HG03439 (cell line): Measurements from ENCODE around the gene ASTN2.

Experiments used
- ATAC-seq: cut with Tn5 transposase; IDR thresholded peaks from one replicate; pipeline ENCODE4 v1.9.1; 2021; ENCODE audit warnings: mild to moderate bottlenecking, moderate library complexity; ENCODE audit not compliant: unreplicated experiment

The ASTN2 gene

DNA sequence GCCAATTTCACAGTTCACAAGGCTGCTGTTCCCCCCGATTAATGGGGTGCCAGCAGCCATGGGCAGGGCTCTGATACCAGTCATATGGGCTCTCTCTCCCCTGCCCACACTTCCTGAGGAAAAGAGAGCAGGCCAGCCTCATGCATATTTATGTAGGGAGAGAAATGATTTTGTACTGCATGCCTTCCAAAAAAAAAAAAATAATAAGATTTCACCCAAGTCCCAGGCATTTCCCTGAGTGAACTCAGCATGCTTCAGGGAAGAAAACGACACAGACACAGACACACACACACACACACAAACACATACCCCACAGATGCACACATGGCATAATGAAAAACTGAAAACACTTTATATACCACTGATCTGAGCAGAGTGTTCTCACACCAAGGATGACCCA lies 232.8 kb downstream of the ASTN2 start:
- no peak for ATAC-seq

- no peak for ATAC-seq
Measured at GRCh38 chr9:117180896-117181445, 233.9 kb downstream of the ASTN2 start.

- ATAC-seq: no peak
Measured at GRCh38 chr9:117178596-117179375, 236.1 kb downstream of the ASTN2 start.

DNA sequence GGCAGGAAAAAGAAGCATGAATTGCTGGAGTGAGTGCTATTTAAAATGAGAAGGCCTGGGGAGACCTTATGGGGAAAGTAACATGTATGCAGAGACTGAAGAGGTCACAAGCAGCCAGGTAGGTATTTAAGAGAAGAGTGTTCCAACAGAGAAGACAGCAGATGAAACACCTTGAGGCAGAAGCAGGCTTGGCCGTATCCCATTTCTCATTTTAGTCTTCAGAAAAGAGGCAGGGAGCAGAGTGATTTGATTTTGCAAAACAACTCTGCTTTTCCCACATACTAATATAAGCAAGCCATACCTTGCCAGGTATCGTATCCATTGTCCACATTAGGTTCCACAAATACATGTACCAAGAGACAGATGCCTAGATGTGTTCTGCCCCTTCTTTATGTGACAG lies 244.3 kb downstream of the ASTN2 start:
- no peak for ATAC-seq

DNA sequence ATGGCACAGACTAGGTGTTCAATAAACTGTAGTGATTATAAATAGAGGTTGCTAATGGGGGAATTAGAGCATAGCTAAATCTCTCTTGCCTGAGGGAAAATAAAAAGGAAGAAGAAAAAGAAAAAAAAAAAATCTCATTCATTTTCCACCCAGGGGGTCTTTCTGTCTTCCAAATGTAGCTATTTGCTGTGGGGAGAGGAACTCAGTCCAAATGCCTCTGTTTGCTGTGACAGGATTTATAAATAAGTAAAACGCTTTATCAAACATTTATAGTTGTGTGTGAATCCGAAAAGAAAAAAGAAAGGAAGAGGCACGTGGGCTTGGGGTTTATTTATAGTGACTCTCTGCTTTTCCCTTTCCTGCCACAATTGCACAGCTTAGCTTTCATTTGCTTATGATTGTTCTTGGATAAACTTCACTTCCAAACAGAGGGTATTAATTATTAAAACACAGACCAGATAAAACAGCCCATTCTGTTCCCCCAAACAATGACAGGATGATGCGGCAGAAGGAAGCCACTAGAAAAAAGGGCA lies 245.7 kb downstream of the ASTN2 start:
- ATAC-seq: no peak

DNA sequence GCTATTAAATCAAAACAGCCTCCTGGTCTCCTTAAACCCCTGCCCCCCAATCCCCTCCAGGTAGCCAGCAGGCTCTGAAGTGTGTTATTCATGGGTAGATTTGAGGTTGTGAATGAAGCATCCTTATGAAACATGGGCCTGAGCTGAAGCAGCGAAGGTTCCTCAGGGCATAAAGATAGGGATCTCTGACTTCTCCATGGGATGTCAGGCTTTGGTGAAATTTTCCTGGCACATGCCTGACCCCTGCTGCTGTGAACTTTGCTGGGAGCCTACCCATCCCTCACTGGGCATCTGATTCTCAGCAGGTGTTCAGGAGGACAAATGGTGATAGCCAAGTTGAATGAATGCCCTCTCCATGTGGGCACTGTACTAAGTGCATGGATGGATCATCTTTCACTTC lies 250.3 kb downstream of the ASTN2 start:
- ATAC-seq: no peak

- no peak for ATAC-seq
Measured at GRCh38 chr9:117160254-117160653, 254.6 kb downstream of the ASTN2 start.

- ATAC-seq: no peak
Measured at GRCh38 chr9:117156771-117157535, 257.9 kb downstream of the ASTN2 start.

DNA sequence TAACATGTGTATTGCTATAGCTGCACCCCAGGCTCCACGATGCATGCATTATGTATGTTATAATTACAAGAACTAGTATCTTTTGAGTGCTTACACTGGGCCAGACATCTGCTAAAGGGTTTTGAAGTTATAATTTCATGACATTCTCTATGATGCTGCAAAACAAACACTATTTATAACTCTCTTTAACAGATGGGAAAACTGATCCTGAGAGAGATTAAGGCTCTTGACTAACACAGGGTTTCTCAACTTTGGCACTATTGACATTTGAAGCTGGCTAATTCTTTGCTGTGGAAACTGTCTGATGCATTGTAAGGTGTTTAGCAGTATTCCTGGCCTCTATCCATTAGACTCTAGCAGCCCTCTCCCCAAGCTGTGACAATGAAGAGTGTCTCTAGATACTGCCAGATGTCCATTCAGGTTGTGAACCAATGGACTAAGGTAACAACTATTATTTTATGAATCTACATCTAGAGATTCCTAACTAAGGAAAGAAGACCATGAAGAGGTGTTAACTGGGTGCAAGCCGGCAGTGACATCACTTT lies 258.6 kb downstream of the ASTN2 start:
- no peak for ATAC-seq

- no peak for ATAC-seq
Measured at GRCh38 chr9:117153021-117153420, 261.8 kb downstream of the ASTN2 start.

DNA sequence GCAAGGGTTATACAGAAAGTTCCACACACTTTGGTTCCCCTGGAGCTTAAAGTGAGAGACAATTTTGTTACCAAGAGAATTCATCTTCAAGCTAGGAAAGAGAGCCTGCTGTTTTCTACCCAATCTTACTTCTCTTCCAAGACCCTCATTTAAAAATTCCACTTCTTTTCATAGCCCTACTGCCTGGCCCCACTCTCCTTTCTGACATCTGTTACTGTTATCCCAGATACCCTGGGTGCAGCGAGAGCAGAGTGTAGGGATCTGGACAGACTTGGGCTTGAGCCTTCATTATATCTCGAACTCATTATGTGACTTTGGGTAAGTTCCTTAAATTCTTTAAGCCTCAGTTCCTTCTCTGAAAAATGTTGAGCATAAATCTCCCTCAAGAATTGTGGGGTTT lies 263.1 kb downstream of the ASTN2 start:
- no peak for ATAC-seq

DNA sequence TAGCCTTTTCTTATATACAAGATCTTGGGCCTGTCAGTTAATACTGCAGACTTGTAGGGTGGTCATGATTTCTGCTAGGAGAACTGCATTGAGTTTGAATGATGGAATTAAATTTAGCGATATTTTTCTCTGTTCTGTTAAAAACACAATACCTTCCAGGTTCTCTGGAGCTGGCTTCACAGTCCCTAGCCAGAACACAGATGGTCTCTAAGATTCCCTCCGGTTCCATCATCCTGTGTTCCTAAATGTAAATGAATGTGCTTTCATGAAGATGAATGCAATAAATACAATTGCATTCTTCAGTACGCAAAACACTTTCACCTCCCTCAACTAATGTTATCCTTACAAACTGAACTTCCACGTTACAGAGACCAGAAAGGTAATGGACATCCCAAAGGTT lies 264.9 kb downstream of the ASTN2 start:
- no peak for ATAC-seq

DNA sequence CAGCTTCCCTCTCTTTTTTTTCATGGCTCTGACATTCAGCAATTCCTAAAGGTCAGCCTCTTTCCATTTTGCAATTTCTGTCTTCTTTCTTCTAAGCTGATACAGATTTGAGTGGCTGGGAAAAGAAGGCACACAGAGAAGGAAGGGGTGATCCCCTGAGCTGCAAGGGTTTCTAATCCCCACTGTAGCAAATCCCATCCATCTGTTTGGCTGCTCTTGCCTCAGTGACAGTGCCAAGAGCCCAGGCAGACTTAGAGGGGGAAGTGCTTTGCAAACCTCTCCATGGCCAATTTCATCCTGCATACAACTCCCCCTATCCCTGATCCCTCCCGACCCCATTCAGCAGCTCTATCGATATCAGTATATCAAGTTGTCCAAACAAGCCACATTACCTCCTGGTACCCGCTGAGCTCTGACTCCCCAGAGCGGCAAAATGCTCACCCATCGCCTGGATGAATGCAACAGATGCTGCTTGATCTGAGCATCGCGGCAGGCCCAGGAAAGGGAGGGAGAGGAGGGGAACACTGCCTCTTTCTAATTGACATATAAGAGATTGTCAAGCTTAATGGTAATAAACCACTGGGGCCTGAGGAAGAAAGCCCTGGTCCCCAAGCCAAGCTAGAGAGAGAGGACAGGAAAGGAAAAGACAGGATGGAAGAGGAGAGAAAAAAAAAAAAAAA lies 268.9 kb downstream of the ASTN2 start:
- no peak for ATAC-seq

GRCh38 chr9:117145081-117145480 lies 269.8 kb downstream of the ASTN2 start:
- ATAC-seq: no peak

GRCh38 chr9:117138231-117138630 lies 276.6 kb downstream of the ASTN2 start:
- ATAC-seq: no peak

DNA sequence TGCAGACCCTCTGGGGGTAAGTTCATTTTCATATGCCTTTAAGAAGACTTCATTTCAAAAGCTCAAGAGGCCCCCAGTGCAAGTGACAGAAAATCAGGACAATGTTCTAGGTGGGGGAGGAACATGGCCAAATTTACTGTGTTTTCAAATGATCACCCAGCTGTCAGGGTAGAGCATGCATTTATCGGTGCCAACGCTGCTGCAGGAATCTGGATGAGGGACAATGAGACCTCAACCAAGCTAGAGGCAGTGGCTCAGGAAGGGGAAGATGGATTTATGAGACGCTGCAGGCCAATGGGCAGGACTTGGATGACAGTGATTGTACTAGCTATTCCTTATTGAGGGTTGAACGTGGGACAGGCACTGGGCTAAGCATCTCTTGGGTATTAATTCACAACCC lies 278.4 kb downstream of the ASTN2 start:
- ATAC-seq: no peak

DNA sequence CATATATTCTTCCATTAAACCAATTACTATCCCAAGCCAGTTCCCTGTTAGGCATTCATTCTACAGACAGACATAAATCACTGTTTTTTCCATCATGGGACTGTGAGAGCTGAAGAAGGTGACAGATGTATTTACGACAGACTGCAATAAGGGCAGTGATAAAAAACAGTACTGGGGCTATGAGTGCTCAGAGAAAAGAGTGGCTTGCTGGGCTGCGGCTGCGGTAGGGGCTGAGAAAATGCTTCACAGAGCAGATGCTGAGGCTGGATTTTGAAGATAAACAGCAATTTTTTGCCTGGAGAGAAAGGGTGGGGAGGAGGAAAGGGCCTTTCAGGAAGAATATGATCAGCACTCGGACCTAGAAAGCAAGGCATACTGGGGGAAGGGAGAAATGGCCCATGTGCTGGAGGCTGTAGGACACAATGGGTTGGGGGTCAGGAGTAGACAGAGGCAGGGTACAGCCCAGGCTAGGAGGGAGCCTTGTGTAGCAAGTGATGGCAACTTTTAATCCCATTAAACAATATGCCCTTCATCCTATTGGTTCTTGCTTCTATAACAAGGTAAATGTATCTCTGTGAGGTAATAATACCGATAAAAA lies 279.3 kb downstream of the ASTN2 start:
- ATAC-seq: no peak

DNA sequence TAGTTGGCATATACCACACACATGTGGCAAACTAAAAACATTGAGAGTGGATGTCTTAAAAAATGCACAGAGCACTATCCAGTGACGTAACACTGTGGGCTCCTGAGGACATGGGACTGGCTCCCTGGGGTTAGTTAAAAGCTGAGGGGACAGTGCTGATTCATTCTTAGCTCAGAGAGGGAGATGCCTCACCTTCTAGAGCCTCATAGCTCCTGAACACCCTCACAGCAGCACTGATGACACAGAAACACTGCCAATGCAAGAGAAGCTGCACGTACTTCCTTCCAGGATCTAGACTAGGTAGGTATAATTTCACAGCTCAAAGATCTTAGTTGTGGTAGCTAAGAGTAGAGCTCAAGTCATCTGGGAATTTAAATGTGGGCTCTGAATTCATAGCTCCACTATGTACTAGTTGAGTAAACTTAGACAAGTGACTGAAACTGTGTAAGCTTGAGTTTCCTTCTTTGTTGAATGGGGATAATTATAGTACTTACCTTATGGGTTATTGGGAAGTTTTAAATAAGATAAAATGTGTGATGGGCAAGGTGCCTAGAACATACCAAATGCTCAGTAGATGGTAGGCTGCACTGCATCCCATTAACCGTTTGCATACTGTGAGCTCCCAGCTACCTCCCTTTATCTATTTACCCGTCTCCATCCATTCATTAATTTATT lies 279.9 kb downstream of the ASTN2 start:
- no peak for ATAC-seq

DNA sequence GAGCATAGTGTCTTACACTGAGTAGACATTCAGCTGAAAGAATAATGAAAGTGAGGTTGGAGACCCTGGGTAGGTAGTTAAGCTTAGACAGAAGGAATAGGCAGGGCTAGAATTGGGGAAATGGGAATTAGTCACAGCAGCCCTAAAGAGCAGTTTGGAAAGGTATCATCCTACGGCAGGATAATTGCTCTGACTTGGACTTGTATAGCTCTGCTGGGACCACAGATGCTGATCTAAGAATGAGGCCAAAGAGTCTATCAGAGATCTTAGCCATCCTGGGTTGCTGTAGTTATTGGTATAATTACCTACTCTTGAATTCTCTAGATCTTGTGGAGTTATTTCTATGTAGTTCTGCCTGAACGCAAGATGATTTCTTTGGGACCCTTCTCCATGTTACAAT lies 288.0 kb downstream of the ASTN2 start:
- no peak for ATAC-seq

- ATAC-seq: no peak
Measured at GRCh38 chr9:117125531-117125930, 289.3 kb downstream of the ASTN2 start.
